ENCODE results near the gene BICD2. TPM values are rescaled to one million over a fixed set of nuclear protein-coding genes. Genes with fewer than 3 reads are reported as not detected.

The BICD2 gene
- total RNA-seq, 1 donor from 2014 or later, result 26.2 TPM

DNA sequence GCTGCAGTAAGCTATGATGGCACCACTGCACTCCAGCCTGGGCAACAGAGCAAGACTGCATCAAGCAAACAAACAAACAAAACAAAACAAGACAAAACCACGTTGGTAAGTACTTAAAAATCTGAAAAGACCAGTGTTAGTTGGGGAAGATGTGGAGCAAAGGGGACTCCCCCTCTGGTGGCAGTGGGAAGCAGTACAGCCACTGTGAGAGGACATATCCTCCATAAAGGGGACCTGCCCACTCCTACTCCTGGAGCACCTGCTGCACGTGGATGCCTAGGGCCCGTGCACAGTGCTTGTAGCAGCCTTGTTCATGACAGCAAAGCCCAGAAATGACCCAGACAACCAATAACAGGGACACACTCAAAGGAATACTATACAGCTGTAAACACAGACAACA is 77.7 kb downstream of the BICD2 start:
- Mint-ChIP-seq H3K4me3 (no peak overlapping the region), H3K9me3 (peaks cover 6% of the 10 kb centered on the region), H3K4me1 (no peaks in the 10 kb centered on the region), H3K27ac (no peak overlapping the region), H3K27me3 (peaks cover 10% of the 10 kb centered on the region), H3K36me3 (ENCODE audit: low read depth) (no peaks in the 10 kb centered on the region)
- intact Hi-C loops (cut with micrococcal nuclease), result no loop called here
- no peak for DNase-seq

DNA sequence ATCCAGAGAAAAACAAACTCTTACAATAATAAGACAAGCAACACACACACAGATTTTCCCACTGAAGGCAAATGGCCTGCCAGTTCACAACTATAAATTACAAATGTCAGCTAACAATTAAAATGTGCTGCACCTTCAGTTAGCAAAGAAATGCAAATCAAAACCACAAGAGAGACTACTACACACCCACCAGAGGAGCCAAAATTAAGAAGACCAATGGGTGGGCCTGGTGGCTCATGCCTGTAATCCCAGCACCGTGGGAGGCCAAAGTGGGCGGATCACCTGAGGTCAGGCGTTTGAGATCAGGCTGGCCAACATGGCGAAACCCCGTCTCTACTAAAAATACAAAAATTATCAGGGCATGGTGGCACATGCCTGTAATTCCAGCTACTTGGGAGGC is 79.6 kb downstream of the BICD2 start:
- Mint-ChIP-seq H3K9me3 (peaks cover 2% of the 10 kb centered on the region), H3K4me3 (no peak overlapping the region), H3K27me3 (peaks cover 6% of the 10 kb centered on the region), H3K36me3 (ENCODE audit: low read depth) (no peaks in the 10 kb centered on the region), H3K27ac (no peak overlapping the region), H3K4me1 (no peaks in the 10 kb centered on the region)
- DNase-seq, result no peak
- intact Hi-C loops (cut with micrococcal nuclease), result no loop called here

DNA sequence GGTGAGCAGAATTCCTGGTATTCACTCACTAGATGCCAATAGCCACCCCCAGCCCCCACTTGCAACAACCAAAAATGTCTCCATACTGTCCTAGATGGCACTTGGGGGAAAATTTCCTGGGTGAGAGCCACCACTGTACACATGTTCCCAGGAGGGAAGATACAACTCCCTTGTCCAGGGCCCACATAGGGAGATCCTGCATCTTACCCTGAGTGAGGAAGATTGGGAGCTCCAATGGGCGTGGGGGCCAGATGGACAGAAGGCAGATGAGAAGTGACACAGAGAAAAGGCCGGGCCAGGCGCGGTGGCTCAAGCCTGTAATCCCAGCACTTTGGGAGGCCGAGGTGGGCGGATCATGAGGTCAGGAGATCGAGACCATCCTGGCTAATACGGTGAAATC is 82.4 kb downstream of the BICD2 start:
- Mint-ChIP-seq H3K4me1 (no peaks in the 10 kb centered on the region), H3K4me3 (no peak overlapping the region), H3K9me3 (no peaks in the 10 kb centered on the region), H3K27ac (no peak overlapping the region), H3K36me3 (ENCODE audit: low read depth) (no peaks in the 10 kb centered on the region), H3K27me3 (no peaks in the 10 kb centered on the region)
- intact Hi-C loops (cut with micrococcal nuclease), result no loop called here
- DNase-seq, result no peak

DNA sequence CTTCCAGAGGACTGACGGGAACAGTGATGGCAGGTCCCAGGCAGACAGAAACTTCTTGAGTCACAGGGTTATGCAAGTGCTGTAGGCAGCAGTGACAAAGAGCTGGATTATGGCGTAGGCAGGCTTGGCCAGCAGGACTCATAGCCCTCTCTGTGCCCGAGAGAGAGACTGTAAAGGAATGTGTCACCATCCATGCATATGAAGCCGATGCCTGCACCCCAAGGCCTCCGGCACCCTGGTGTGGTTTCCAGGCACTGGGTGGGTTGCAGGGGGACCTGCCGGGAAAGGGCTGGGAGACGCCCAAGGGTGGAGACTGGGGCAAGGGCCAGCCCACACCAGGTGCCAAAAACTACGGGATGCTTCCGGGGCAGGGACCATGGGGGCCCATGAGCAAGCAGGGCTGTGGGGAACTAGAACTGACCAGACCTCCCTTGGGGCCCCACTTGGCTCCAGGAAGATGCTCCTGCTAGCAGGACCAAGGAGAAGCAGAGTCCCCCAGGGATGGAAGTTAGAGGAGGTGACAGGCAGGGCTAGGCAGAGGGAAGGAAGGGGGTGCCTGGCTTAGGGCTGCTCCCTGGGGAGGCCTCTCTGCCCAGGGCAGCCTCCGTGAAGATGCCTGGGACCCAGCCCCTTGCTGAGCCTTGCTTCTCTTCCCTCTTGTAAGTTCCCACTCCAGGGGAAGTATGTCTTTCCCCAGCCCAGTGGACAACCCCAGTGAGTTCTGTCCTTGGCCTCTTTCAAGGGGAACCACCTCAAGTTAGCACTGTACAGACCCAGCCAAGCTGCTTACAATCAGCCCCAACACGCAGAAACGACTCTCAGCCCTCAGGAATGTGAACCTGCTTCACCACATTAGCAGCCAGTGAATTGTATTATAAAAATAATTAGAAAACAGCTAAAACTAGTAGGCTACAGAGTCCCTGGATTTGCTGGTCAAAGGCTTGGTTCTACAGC is 84.2 kb downstream of the BICD2 start:
- intact Hi-C loops (cut with micrococcal nuclease), result no loop called here

DNA sequence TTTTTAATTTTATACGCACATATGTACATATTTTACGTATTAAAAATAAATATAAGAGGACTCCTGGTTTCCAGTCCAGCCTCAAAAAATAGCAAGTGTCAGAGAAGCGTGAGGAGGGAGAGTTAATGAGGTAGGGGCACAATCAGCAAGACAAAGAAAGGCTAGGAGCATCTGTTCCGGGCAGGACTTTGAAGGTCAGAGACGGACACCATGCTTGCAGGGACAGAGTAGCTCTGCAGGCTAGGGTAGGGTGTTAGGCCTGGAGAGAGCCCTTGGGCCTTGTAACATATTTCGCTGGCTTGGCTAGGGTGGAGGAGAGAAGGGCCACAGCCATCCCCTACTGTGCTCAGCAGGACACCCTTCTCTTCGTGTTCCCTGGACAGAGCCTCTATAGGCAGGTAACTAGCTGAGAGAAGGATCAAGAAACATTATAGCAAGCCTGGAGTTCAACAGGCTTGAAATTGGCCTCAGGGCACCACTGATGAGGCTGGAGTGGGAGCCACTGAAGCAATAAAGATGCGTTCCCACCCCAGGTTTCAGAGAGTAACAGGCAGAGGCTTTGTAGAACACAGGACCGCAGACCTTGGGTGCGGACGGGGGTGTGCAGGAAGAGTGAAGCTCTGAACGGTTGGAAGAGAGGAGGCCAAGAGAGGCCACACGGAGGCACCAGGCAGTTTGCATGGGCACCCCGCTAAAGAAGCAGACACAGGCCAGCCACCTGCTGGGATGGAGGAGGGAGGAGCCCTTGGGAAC is 85.0 kb downstream of the BICD2 start:
- Mint-ChIP-seq H3K4me3 (no peak overlapping the region), H3K36me3 (ENCODE audit: low read depth) (peaks cover 2% of the 10 kb centered on the region), H3K27ac (no peak overlapping the region), H3K4me1 (no peaks in the 10 kb centered on the region), H3K27me3 (no peaks in the 10 kb centered on the region), H3K9me3 (no peaks in the 10 kb centered on the region)
- DNase-seq, result no peak
- intact Hi-C loops (cut with micrococcal nuclease), result no loop called here

More for the DNA sequence above, 84.2 kb downstream of the BICD2 start:
- Mint-ChIP-seq H3K9me3 (no peaks in the 10 kb centered on the region), H3K27ac (no peak overlapping the region), H3K27me3 (no peaks in the 10 kb centered on the region), H3K36me3 (ENCODE audit: low read depth) (no peaks in the 10 kb centered on the region), H3K4me1 (no peaks in the 10 kb centered on the region), H3K4me3 (no peak overlapping the region)
- no peak for DNase-seq

DNA sequence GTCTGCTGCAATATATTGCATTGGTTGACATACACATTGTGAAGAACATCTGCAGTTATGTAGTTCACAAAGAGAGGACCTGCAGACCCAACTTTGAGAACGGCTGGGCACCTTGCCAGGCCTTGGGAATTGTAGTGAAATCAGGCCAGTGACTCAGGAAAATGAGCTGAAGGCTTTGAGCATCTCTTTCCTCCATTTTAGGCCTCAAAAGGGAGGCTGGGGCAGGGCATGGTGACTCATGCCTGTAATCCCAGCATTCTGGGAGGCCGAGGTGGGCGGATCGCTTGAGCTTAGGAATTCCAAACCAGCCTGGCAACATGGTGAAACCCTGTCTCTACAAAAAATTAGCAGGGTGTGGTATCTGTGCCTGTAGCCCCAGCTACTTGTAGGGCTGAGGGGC is 93.3 kb downstream of the BICD2 start:
- Mint-ChIP-seq H3K27ac (peak overlapping the region; percentile 65), H3K27me3 (no peaks in the 10 kb centered on the region), H3K4me1 (peaks cover 19% of the 10 kb centered on the region), H3K4me3 (peak overlapping the region; percentile 95), H3K9me3 (no peaks in the 10 kb centered on the region), H3K36me3 (ENCODE audit: low read depth) (peaks cover 23% of the 10 kb centered on the region)
- DNase-seq, result no peak
- intact Hi-C loops (cut with micrococcal nuclease), result loop anchor here (2.0 kb wide), 1 partner anchor 35 kb away; no protein-coding TSS in a partner anchor

DNA sequence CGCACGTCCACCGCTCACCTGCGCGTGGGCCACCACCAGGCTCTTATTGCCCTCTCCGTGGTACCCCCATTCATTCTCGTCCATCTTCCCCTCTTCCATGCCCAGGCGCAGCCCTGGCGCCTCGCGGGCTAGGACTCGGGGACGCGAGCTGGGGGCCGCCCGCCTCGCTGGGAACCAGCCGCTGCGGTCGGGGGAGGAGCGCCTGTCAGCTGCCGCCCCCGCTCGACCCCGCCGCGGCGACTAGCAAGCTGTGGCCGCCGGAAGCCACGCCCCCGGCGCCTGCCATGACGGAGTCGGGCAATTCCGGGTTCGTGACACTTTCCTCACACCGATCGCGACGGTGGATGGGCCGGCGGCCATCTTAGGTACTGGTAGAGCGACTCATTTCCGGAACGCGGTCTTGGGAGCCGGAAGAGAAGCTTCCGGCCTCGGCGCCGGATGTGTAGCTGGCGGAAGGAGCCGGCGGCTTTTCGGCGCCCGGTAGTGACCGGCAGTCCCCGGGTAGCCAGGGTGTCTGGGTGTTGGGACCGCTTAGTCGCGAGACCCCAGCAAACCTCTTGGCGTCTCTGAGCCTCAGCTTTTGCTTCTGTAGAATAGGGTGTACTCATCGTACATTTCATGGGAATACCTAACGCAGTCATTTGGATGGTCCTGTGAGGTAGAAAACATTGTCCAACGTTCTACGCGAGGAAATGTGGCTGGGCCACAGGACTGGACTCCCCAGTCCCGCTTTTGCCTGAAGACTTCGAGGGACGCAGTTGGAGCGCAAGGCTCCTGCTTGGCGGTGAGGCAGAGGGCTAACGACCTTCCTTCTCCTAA is 94.5 kb downstream of the BICD2 start, which contains the start of gene IPPK:
Gene IPPK (minus strand): TSS at position 242 of the 819 bp plus-strand sequence. CDS start 143 bp downstream, at position 99.
- Mint-ChIP-seq H3K4me3 (peak within 1 kb of the TSS; percentile 95), H3K36me3 (ENCODE audit: low read depth) (peaks cover 27% of the 10 kb centered on the region), H3K27me3 (no peaks in the 10 kb centered on the region), H3K9me3 (no peaks in the 10 kb centered on the region), H3K4me1 (peaks cover 25% of the 10 kb centered on the region), H3K27ac (peak within 1 kb of the TSS; percentile 74)
- intact Hi-C loops (cut with micrococcal nuclease), result loop anchor here (1.0 to 2.0 kb wide), 6 partner anchors 37 to 896 kb away; partner anchors contain the start of genes CENPP, NOL8, SPTLC1 and ZNF484
- peak; percentile 99 for DNase-seq

DNA sequence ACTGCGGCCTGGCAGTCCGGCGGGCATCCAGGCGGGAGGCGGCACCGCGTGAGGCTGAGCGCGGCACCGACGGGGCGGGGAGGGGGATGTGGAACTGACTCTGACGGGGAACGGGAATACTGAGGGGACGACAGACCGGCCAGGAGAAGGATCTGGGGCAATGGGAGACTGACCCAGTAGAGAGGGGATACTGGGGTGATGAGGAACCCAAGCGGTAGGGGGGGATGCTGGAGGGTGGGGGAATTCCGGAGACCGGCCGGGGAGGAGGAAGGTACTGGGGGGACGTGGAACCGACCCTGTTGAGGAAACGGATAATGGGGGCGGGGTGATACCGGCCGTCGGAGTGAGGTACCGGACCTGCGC is 95.1 kb downstream of the BICD2 start:
- peak overlapping the region; percentile 95 for H3K4me3 Mint-ChIP-seq
- intact Hi-C loops (cut with micrococcal nuclease), result no loop called here
- no peaks in the 10 kb centered on the region for H3K27me3 Mint-ChIP-seq
- peak overlapping the region; percentile 74 for H3K27ac Mint-ChIP-seq
- DNase-seq, result peak; percentile 83
- H3K9me3 Mint-ChIP-seq, result no peaks in the 10 kb centered on the region
- peaks cover 31% of the 10 kb centered on the region for H3K4me1 Mint-ChIP-seq
- H3K36me3 Mint-ChIP-seq (ENCODE audit: low read depth), result peaks cover 28% of the 10 kb centered on the region

DNA sequence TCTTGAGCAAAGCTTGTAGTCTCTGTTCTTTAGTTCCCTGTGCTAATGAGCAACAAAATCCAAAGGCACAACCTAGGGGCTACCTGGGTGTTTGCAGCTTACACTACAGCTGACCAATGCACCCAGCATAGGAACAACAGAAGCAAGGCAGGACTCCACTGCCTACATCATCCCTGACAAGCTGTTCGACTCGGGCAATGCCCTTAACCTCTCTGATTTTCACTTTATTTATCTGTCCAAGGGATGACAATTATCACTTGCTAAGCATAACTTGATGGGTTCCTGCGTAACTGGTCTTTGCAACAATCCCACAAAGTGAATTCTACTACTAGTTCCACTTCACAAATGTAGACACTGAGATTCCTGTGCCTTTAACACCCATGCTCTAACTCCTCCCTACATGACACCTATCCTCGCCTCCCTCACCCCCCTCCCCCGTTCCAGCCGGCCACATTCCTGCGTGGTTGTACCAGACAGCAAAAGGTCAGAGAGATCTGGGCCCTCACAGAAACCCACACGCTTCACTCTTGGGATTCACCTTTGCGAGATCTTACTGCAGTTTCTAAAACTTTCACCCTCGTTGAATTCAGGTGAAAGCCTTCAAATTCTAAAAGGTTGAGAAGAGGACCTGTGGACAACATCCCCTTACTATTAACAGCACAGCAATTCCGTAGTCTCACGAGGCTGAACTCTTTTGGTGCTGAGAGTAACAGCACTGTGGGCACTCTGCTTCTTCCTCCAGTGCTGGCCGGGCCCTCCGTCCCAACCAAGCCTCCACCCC is 95.7 kb downstream of the BICD2 start:
- Mint-ChIP-seq H3K4me1 (peaks cover 35% of the 10 kb centered on the region), H3K9me3 (no peaks in the 10 kb centered on the region), H3K27me3 (no peaks in the 10 kb centered on the region), H3K27ac (peak overlapping the region; percentile 74), H3K4me3 (peak overlapping the region; percentile 95), H3K36me3 (ENCODE audit: low read depth) (peaks cover 28% of the 10 kb centered on the region)
- DNase-seq, result peak; percentile 73
- intact Hi-C loops (cut with micrococcal nuclease), result no loop called here

DNA sequence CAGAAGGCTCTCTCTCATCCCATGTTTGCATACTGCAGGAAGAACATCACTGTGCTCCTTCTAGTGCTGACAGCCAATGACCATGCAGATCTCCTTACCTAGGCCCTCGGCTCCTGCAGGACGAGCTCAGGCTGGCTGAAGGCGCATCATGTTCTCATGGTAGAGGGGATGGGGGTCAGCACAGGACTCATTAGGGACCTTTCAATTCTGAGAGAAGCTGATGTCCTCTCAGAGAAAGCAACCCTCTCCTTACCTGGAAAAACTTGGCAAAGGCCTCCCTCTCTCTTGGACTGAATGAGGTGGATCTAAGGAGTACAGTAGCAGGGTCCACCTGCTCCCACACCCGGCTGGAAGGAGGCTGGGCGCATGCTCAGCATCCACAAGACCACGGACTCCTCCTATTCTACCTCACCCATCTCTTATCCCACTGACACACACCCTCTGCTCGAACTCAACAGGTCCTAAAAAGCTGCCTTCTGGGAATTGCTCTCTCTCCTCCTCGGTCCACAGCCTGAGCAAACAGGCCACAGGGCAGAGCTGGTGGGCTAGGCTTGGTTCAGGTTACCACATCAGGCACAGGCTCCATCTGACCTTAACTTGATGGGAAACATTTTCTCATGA is 97.6 kb downstream of the BICD2 start:
- Mint-ChIP-seq H3K27ac (peak overlapping the region; percentile 23), H3K4me3 (no peak overlapping the region), H3K27me3 (no peaks in the 10 kb centered on the region), H3K4me1 (peaks cover 40% of the 10 kb centered on the region), H3K36me3 (ENCODE audit: low read depth) (peaks cover 28% of the 10 kb centered on the region), H3K9me3 (no peaks in the 10 kb centered on the region)
- DNase-seq, result no peak
- intact Hi-C loops (cut with micrococcal nuclease), result no loop called here

DNA sequence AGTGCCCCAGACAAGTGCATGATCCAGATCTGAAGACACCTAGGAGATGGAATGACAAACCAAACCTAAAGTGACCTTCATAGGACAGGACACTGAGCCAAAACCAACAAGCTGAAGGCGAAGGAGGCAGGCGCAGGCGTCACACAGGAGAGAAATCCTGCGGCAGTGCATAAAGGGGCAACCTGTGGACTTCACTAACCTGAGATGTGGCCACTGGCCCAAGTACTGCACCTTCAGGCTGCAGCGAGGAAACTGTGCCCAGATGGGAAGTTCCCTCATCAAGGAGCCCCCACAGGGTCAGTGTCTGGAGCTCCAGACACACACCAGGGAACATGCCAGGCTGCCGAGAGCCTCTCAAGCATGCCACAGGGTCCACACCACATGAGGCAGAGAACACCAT is 98.4 kb downstream of the BICD2 start:
- H3K27ac Mint-ChIP-seq, result no peak overlapping the region
- H3K9me3 Mint-ChIP-seq, result no peaks in the 10 kb centered on the region
- peaks cover 43% of the 10 kb centered on the region for H3K4me1 Mint-ChIP-seq
- no peak overlapping the region for H3K4me3 Mint-ChIP-seq
- DNase-seq, result no peak
- peaks cover 33% of the 10 kb centered on the region for H3K36me3 Mint-ChIP-seq (ENCODE audit: low read depth)
- no peaks in the 10 kb centered on the region for H3K27me3 Mint-ChIP-seq
- intact Hi-C loops (cut with micrococcal nuclease), result no loop called here

DNA sequence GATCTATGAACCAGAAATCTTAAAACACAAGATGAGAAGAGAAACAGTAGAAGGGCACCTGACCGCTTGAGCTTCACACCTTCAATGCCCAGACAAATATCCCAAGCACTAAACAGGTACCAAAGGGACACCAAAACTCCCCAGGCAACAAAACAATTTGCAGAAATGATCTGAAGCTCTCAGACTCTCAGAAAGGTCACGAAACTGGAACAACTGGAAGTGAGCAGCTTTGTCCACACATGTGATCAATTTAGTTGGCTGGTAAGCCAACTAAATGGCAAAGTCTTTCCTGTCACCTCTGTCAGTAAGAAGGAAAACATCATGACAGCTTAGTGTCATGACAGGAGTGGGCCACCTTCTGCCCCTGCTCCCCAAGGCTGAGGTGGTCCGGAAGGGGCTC is 98.8 kb downstream of the BICD2 start:
- H3K27me3 Mint-ChIP-seq, result no peaks in the 10 kb centered on the region
- intact Hi-C loops (cut with micrococcal nuclease), result no loop called here
- H3K9me3 Mint-ChIP-seq, result no peaks in the 10 kb centered on the region
- H3K4me1 Mint-ChIP-seq, result peaks cover 44% of the 10 kb centered on the region
- H3K27ac Mint-ChIP-seq, result peak overlapping the region; percentile 18
- peaks cover 33% of the 10 kb centered on the region for H3K36me3 Mint-ChIP-seq (ENCODE audit: low read depth)
- DNase-seq, result no peak
- H3K4me3 Mint-ChIP-seq, result no peak overlapping the region
